GM21619 (cell line): Measurements from ENCODE around the gene SIL1.

ENCODE experiments used
- ATAC-seq: cut with Tn5 transposase; IDR thresholded peaks from one replicate; pipeline ENCODE4 v1.9.1; 2021; ENCODE audit not compliant: unreplicated experiment

Gene SIL1

GRCh38 chr5:139146809-139147482 is 51.2 kb downstream of the SIL1 start:
- ATAC-seq: peak; percentile 53

GRCh38 chr5:139141446-139142204 is 56.5 kb downstream of the SIL1 start:
- ATAC-seq: no peak

- ATAC-seq: no peak
Measured at GRCh38 chr5:139140591-139141071, 57.5 kb downstream of the SIL1 start.

- ATAC-seq: no peak
Measured at GRCh38 chr5:139138809-139139208, 59.4 kb downstream of the SIL1 start.

- ATAC-seq: no peak
Measured at GRCh38 chr5:139138109-139138508, 60.1 kb downstream of the SIL1 start.

- no peak for ATAC-seq
Measured at GRCh38 chr5:139137697-139138096, 60.5 kb downstream of the SIL1 start.

GRCh38 chr5:139134906-139135305 is 63.3 kb downstream of the SIL1 start:
- no peak for ATAC-seq

- ATAC-seq: no peak
Measured at GRCh38 chr5:139133282-139133681, 64.9 kb downstream of the SIL1 start.

GRCh38 chr5:139132515-139132914 is 65.7 kb downstream of the SIL1 start:
- no peak for ATAC-seq

GRCh38 chr5:139131921-139132432 is 66.2 kb downstream of the SIL1 start:
- ATAC-seq: no peak

- ATAC-seq: no peak
Measured at GRCh38 chr5:139131465-139131864, 66.7 kb downstream of the SIL1 start.

GRCh38 chr5:139131062-139131461 is 67.1 kb downstream of the SIL1 start:
- no peak for ATAC-seq

- ATAC-seq: no peak
Measured at GRCh38 chr5:139130214-139130613, 68.0 kb downstream of the SIL1 start.

- no peak for ATAC-seq
Measured at GRCh38 chr5:139126711-139127111, 71.5 kb downstream of the SIL1 start.

GRCh38 chr5:139125991-139126390 is 72.2 kb downstream of the SIL1 start:
- ATAC-seq: no peak

GRCh38 chr5:139124774-139125520 is 73.2 kb downstream of the SIL1 start:
- ATAC-seq: no peak

- no peak for ATAC-seq
Measured at GRCh38 chr5:139121120-139121519, 77.0 kb downstream of the SIL1 start.

GRCh38 chr5:139120521-139120920 is 77.6 kb downstream of the SIL1 start:
- ATAC-seq: no peak

- ATAC-seq: no peak
Measured at GRCh38 chr5:139118804-139119203, 79.4 kb downstream of the SIL1 start.

- no peak for ATAC-seq
Measured at GRCh38 chr5:139117342-139117884, 80.8 kb downstream of the SIL1 start.

- ATAC-seq: no peak
Measured at GRCh38 chr5:139116100-139116655, 82.0 kb downstream of the SIL1 start.
